ENCODE data around the gene MOCS1. TPM values are rescaled to one million over a fixed set of nuclear protein-coding genes. Genes with fewer than 3 reads are reported as not detected.

The MOCS1 gene
- total RNA-seq, 8 experiments from 2014 or later: 2.5 to 27.8 (median 6.5) TPM

DNA sequence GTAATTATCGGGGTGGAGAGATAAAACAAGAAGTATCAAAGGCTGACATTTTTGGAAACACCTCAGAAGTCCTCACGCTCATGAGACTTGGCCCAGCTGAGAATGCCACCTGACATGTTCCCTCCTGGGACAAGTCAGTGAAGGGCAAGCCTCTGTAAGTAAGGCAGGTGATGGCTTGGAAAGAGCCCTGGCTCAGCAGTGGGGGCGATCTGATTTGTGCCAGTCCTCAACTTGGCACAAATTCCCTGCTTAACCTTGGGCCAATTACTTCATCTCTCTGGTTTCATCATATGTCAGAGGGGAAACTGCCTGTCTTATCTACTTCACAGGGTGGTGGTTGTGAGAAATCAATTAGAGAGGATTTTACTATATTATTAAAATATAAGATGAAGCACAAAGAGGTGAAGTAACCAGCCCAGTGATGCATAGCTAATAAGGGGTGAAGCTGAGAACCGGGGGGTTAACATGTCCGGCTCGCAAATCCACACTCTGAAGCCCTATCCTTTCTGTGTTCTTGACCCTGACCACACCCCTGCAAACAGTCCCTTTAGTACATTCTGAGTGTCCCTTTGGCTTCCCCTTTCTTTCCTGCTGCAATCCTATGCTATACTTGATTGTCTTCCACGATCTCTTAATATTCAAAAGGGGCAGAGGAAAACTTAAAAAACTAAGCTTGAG lies 8.8 kb upstream of the MOCS1 start:
- ATAC-seq (replicated peaks in 6 of 8): no peak
- 20 to 96% (median 71%) methylated on average over 1 to 7 of the region's 7 CpGs; no CpG with 5 or more reads in 2 of the 10 experiments for WGBS, 10 experiments
- H3K27ac ChIP-seq: no peak overlapping the region
- in situ Hi-C loops (cut with MboI; ENCODE audit: low pct_unique_long_range_greater_than_20kb in 2 of 9, low sequenced_read_pairs in 9 of 9, unreplicated experiment in 9 of 9): no loop called here
- no peaks in the 10 kb centered on the region for H3K4me1 ChIP-seq (replicated peaks in 1 of 2)
- no peak overlapping the region for H3K4me3 ChIP-seq

DNA sequence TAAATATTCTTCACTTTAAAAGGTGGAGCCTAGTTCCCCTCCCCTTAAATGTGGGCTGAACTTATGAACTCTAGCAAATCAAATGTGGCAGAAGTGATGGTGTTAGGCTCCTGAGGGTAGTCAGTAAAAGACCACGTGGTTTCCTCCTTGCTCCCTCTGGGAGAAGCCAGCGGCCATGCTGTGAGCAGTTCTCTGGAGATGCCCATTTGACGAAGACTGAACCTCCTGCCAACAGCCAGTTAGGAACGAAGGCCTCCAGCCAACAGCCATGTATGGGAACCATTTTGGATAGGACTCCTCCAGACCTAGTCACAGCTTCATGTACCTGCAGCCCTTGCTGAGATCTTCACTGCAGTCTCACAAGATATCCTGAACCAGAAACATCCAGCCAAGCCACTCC lies 7.6 kb upstream of the MOCS1 start:
- in situ Hi-C loops (cut with MboI; ENCODE audit: low pct_unique_long_range_greater_than_20kb in 2 of 9, low sequenced_read_pairs in 9 of 9, unreplicated experiment in 9 of 9): no loop called here
- ATAC-seq (replicated peaks in 6 of 8): no peak
- H3K4me1 ChIP-seq (replicated peaks in 1 of 2): no peaks in the 10 kb centered on the region
- 20 to 100% (median 75%) methylated on average over 1 to 4 of the region's 4 CpGs; no CpG with 5 or more reads in 2 of the 10 experiments for WGBS, 10 experiments
- H3K27ac ChIP-seq: no peak overlapping the region
- H3K4me3 ChIP-seq: no peak overlapping the region

- no peak overlapping the region for H3K4me3 ChIP-seq
- ATAC-seq (replicated peaks in 6 of 8): no peak
- H3K4me1 ChIP-seq (replicated peaks in 1 of 2): no peaks in the 10 kb centered on the region
- in situ Hi-C loops (cut with MboI; ENCODE audit: low pct_unique_long_range_greater_than_20kb in 2 of 9, low sequenced_read_pairs in 9 of 9, unreplicated experiment in 9 of 9): no loop called here
- 33 to 100% (median 98%) methylated on average over 1 to 6 of the region's 6 CpGs; no CpG with 5 or more reads in 1 of the 10 experiments for WGBS, 10 experiments
- H3K27ac ChIP-seq: no peak overlapping the region
Measured at GRCh38 chr6:39941138-39941537, 6.9 kb upstream of the MOCS1 start.

DNA sequence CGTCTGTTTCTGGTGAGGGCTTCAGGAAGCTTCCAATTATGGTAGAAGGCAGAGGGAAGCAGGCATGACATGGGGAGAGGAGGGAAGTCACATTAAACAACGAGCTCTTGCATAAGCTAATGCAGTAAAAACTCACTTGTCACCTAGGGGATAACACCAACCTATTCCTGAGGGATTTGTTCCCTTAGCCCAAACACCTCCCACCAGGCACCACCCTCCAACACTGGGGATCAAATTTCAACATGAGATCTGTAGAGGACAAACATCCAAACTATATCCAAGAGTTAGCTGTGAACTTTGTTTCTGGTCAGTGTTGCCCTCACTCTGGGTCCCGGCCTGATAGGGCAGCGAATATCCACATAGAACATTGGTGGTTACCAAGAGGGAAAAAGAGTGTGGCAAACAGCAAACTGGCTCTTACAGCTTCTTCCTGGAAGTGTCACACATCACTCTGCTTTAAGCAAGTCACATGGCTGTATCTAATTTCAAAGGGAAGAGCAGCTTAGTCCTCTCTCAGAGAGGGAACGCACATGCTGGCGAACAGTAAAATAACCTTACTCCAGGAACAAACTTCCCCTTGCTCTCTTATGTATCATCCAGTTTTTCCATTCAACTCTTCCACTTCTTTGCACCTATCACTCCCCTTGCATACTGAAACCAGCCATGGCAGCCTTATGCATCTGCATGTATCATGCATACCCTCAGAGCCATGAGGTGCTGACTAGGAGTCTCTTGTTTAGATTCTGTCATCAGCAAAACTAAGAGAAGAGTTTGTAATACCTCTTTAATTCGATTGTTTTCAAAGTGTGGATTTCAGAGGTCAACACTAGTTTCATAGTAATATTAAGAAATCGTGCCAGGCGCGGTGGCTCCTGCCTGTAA lies 4.8 kb upstream of the MOCS1 start:
- in situ Hi-C loops (cut with MboI; ENCODE audit: low pct_unique_long_range_greater_than_20kb in 2 of 9, low sequenced_read_pairs in 9 of 9, unreplicated experiment in 9 of 9): no loop called here
- no peaks in the 10 kb centered on the region for H3K4me1 ChIP-seq (replicated peaks in 1 of 2)
- H3K27ac ChIP-seq: no peak overlapping the region
- no peak overlapping the region for H3K4me3 ChIP-seq
- ATAC-seq (replicated peaks in 6 of 8): peak in 3 of 8 experiments; percentile 17 to 65 (median 44)
- WGBS, 10 experiments: 21 to 94% (median 81%) methylated on average over 1 to 9 of the region's 10 CpGs

DNA sequence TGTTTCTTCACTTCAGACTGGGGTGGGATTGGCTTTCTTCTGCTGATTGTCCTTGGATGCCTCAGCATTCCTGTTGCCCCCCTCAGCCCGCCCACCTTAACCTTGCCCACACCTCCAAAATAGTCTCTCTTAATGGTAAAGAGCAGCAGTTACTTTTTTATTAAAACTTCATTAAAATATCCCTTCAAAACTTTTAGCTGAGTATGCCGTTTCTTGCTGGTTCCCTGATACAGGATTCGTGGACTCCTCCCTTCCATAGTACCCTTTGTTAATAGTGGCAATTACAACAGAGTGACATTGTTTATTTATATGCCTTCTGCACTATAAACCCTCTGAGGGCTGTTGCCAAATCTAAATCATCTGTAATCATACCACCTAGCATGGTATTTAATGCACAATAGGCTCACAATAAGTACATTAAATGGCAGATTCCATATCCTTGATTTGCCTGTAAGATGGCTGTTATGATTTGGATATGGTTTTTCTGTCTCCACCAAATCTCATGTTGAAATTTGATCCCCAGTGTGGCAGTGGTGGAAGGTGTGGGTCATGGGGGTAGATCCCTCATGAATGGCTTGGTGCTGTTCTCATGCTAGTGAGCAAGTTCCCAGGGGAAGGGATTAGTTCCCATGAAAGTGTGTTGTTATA lies 3.5 kb upstream of the MOCS1 start:
- in situ Hi-C loops (cut with MboI; ENCODE audit: low pct_unique_long_range_greater_than_20kb in 2 of 9, low sequenced_read_pairs in 9 of 9, unreplicated experiment in 9 of 9): no loop called here
- Histone ChIP-seq H3K4me3 (no peak overlapping the region), H3K4me1 (replicated peaks in 1 of 2) (peaks cover 7% of the 10 kb centered on the region in 2 donors), H3K27ac (no peak overlapping the region)
- WGBS, 10 experiments: 11 to 100% (median 75%) methylated on average over 1 to 3 of the region's 3 CpGs; no CpG with 5 or more reads in 2 of the 10 experiments
- ATAC-seq (replicated peaks in 6 of 8): no peak

- 33 to 100% (median 96%) methylated on average over 1 of the region's 1 CpG; no CpG with 5 or more reads in 2 of the 10 experiments for WGBS, 10 experiments
- in situ Hi-C loops (cut with MboI; ENCODE audit: low pct_unique_long_range_greater_than_20kb in 2 of 9, low sequenced_read_pairs in 9 of 9, unreplicated experiment in 9 of 9): no loop called here
- Histone ChIP-seq H3K4me1 (replicated peaks in 1 of 2) (peaks cover 7 to 15% of the 10 kb centered on the region in 2 donors), H3K27ac (no peak overlapping the region), H3K4me3 (no peak overlapping the region)
- no peak for ATAC-seq (replicated peaks in 6 of 8)
Measured at GRCh38 chr6:39936857-39937256, 2.6 kb upstream of the MOCS1 start.

DNA sequence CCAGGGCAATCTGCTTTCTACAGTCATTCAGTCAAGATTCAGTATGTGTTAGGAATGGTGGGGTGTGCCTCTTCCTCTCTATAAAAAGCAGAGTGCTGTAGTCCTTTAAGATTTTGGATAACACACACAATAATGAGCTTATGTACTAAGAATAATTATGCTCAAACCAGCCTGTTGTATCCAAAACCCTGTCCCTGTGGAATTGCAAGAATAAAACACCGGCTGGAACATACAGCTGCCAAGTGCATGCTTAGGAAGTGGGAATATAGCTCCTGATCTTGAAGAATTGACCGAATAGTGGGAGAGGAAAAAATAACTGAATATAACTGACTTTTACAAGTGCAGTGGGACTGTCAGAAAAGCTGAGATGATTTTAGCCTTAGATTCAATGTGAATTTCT lies 979 bp upstream of the MOCS1 start:
- 33 to 100% (median 100%) methylated on average over 1 to 2 of the region's 2 CpGs; no CpG with 5 or more reads in 3 of the 10 experiments for WGBS, 10 experiments
- ATAC-seq (replicated peaks in 6 of 8): no peak
- peaks cover 7 to 15% of the 10 kb centered on the region in 2 donors for H3K4me1 ChIP-seq (replicated peaks in 1 of 2)
- no peak overlapping the region for H3K4me3 ChIP-seq
- in situ Hi-C loops (cut with MboI; ENCODE audit: low pct_unique_long_range_greater_than_20kb in 2 of 9, low sequenced_read_pairs in 9 of 9, unreplicated experiment in 9 of 9): no loop called here
- H3K27ac ChIP-seq: no peak overlapping the region

- peaks cover 7 to 15% of the 10 kb centered on the region in 2 donors for H3K4me1 ChIP-seq (replicated peaks in 1 of 2)
- whole genome bisulfite sequencing, 10 experiments: 8 to 100% (median 33%) methylated on average over 1 to 6 of the region's 9 CpGs; no CpG with 5 or more reads in 3 of the 10 experiments
- H3K4me3 ChIP-seq: peak overlapping the region; percentile 54 to 85 (median 65)
- H3K27ac ChIP-seq: no peak overlapping the region
- in situ Hi-C loops (cut with MboI; ENCODE audit: low pct_unique_long_range_greater_than_20kb in 2 of 9, low sequenced_read_pairs in 9 of 9, unreplicated experiment in 9 of 9): no loop called here
- peak in 3 of 8 experiments; percentile 1 to 10 (median 4) for ATAC-seq (replicated peaks in 6 of 8)
Measured at GRCh38 chr6:39933669-39934130, 562 bp downstream of the MOCS1 start.

DNA sequence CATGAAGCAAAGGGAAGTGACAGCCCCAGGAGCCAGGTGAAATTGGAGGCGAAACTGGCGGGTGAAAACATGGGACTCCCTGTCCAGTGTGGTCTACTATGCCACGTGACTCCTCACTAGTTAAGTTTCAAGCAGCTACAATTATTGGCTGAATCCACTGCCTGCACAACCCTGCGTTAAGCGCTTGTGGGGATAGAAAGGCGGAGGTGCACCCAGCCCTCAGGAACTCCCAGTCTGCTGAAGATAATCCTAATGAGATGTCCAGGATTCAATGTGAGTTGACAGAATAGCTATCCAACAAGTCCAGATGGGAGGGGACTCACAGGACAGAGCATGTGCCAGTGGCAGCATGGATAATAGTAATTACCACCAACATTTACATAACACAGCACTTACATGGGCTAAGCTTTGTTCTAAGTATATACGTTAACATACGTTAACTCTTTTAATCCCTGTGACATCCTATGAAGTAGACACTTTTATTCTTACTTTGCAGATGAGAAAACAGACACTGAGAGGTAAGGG lies 1.8 kb downstream of the MOCS1 start:
- 47 to 100% (median 83%) methylated on average over 1 to 8 of the region's 8 CpGs; no CpG with 5 or more reads in 1 of the 10 experiments for WGBS, 10 experiments
- in situ Hi-C loops (cut with MboI; ENCODE audit: low pct_unique_long_range_greater_than_20kb in 2 of 9, low sequenced_read_pairs in 9 of 9, unreplicated experiment in 9 of 9): no loop called here
- Histone ChIP-seq H3K4me1 (replicated peaks in 1 of 2) (peaks cover 7 to 15% of the 10 kb centered on the region in 2 donors), H3K4me3 (no peak overlapping the region), H3K27ac (no peak overlapping the region)
- peak in 4 of 8 experiments; percentile 1 to 35 (median 22) for ATAC-seq (replicated peaks in 6 of 8)

DNA sequence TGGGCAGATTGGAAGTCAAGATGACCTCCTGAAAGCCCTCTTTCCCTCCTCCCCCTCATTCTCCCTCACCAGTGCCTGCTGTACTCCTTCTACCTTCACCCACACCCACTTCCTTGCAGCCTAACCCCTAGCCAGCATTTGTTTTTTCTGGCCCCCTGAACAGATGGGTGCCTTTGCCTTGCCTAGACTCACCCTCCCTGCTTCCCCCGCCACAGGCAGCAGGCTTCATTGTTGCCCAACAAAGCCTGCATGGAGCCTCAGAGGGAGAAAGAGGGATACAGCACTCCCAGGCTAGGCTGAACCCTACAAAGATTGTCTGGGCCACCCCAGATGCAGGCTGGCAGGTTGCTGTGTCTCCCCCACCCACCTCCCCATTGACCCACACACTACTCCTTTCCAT lies 2.7 kb downstream of the MOCS1 start:
- WGBS, 10 experiments: 80 to 100% (median 100%) methylated on average over 1 of the region's 1 CpG; no CpG with 5 or more reads in 7 of the 10 experiments
- in situ Hi-C loops (cut with MboI; ENCODE audit: low pct_unique_long_range_greater_than_20kb in 2 of 9, low sequenced_read_pairs in 9 of 9, unreplicated experiment in 9 of 9): no loop called here
- Histone ChIP-seq H3K4me3 (no peak overlapping the region), H3K27ac (no peak overlapping the region), H3K4me1 (replicated peaks in 1 of 2) (peaks cover 7 to 15% of the 10 kb centered on the region in 2 donors)
- no peak for ATAC-seq (replicated peaks in 6 of 8)

- no peak for ATAC-seq (replicated peaks in 6 of 8)
- H3K4me1 ChIP-seq (replicated peaks in 1 of 2): peaks cover 7 to 15% of the 10 kb centered on the region in 2 donors
- in situ Hi-C loops (cut with MboI; ENCODE audit: low pct_unique_long_range_greater_than_20kb in 2 of 9, low sequenced_read_pairs in 9 of 9, unreplicated experiment in 9 of 9): no loop called here
- H3K4me3 ChIP-seq: no peak overlapping the region
- 50 to 100% (median 98%) methylated on average over 1 to 4 of the region's 4 CpGs; no CpG with 5 or more reads in 2 of the 10 experiments for WGBS, 10 experiments
- no peak overlapping the region for H3K27ac ChIP-seq
Measured at GRCh38 chr6:39930540-39930939, 3.7 kb downstream of the MOCS1 start.

DNA sequence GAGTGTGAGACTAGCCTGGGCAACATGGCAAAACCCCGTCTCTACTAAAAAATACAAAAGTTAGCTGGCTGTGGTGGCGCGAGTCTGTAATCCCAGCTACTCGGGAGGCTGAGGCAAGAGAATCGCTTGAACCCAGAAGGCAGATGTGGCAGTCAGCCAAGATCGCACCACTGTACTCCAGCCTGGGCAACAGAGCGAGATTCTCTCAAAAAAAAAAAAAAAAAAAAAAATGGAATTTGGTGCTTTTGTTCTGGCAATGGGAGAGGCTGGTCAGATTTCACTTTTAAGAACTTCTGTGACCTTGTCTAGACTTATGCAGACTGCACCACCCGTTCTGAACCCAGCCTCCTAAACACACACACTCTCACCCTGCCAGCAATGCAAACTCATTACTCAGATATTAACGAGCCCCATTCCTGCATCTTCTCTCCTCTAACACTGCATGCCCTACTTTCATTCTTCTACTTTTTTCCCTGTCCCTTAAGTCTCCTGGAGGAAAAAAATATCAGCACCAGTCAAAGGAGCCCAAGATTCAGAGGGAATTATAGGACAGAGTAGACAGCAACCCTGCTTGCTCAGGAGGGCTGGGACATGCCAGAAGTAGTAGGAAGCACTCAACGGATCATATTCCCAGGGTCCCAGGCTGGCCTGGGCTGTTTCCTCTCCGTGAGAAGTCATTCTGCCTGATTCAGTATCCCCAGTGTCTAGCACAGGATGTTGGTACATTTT lies 4.4 kb downstream of the MOCS1 start:
- peak in 3 of 8 experiments; percentile 31 to 59 (median 35) for ATAC-seq (replicated peaks in 6 of 8)
- Histone ChIP-seq H3K4me3 (no peak overlapping the region), H3K27ac (no peak overlapping the region), H3K4me1 (replicated peaks in 1 of 2) (peaks cover 7 to 15% of the 10 kb centered on the region in 2 donors)
- WGBS, 10 experiments: 0 to 100% (median 80%) methylated on average over 2 to 8 of the region's 11 CpGs; no CpG with 5 or more reads in 2 of the 10 experiments
- in situ Hi-C loops (cut with MboI; ENCODE audit: low pct_unique_long_range_greater_than_20kb in 2 of 9, low sequenced_read_pairs in 9 of 9, unreplicated experiment in 9 of 9): no loop called here

Data from motor neuron (in vitro differentiated cells).